Mucosa of gallbladder (tissue), 1 donor: ENCODE data around the gene RBBP5. TPM values are rescaled to one million over a fixed set of nuclear protein-coding genes. Genes with fewer than 3 reads are reported as not detected.
A peak's percentile ranks its signal among the peaks of the same experiment; 100 is the strongest.

Experiments
- DNase-seq: peaks from one replicate; pipeline ENCODE4 v3.0.0-alpha.2; 2020; ENCODE audit warnings: low spot score
- total RNA-seq: library from RNA; stranded (reverse); gene quantifications from one replicate; pipeline ENCODE4 v1.2.1, GENCODE V29; 2021
- donor health status: DM: no; HTN: no; CAD: no.

Gene RBBP5
- total RNA-seq, 1 donor from 2014 or later, result 16.9 TPM

- DNase-seq, result no peak
Observed at GRCh38 chr1:205074513-205074912, 47.3 kb downstream of the RBBP5 start.

- no peak for DNase-seq
Observed at GRCh38 chr1:205074084-205074483, 47.7 kb downstream of the RBBP5 start.

GRCh38 chr1:205073511-205073910 lies 48.3 kb downstream of the RBBP5 start:
- DNase-seq, result no peak

- no peak for DNase-seq
Observed at GRCh38 chr1:205072881-205073280, 48.9 kb downstream of the RBBP5 start.

GRCh38 chr1:205072286-205072685 lies 49.5 kb downstream of the RBBP5 start:
- no peak for DNase-seq

- DNase-seq, result no peak
Observed at GRCh38 chr1:205071801-205072200, 50.0 kb downstream of the RBBP5 start.

GRCh38 chr1:205071028-205071409 lies 50.8 kb downstream of the RBBP5 start:
- no peak for DNase-seq

GRCh38 chr1:205069371-205070125 lies 52.2 kb downstream of the RBBP5 start:
- DNase-seq, result no peak

GRCh38 chr1:205068457-205069040 lies 53.2 kb downstream of the RBBP5 start:
- no peak for DNase-seq

GRCh38 chr1:205068001-205068400 lies 53.8 kb downstream of the RBBP5 start:
- no peak for DNase-seq

GRCh38 chr1:205067031-205067430 lies 54.7 kb downstream of the RBBP5 start:
- DNase-seq, result no peak

- no peak for DNase-seq
Observed at GRCh38 chr1:205066141-205066818, 55.5 kb downstream of the RBBP5 start.

- no peak for DNase-seq
Observed at GRCh38 chr1:205065666-205066065, 56.1 kb downstream of the RBBP5 start.

GRCh38 chr1:205064741-205065316 lies 56.9 kb downstream of the RBBP5 start:
- DNase-seq, result no peak

GRCh38 chr1:205064301-205064700 lies 57.5 kb downstream of the RBBP5 start:
- no peak for DNase-seq

GRCh38 chr1:205062895-205063294 lies 58.9 kb downstream of the RBBP5 start:
- no peak for DNase-seq

- no peak for DNase-seq
Observed at GRCh38 chr1:205062319-205062718, 59.5 kb downstream of the RBBP5 start.

- peak; percentile 74 for DNase-seq
Observed at GRCh38 chr1:205061665-205062069, 60.1 kb downstream of the RBBP5 start.

GRCh38 chr1:205061227-205061626 lies 60.6 kb downstream of the RBBP5 start:
- no peak for DNase-seq

GRCh38 chr1:205060746-205061145 lies 61.0 kb downstream of the RBBP5 start:
- no peak for DNase-seq

GRCh38 chr1:205059660-205060059 lies 62.1 kb downstream of the RBBP5 start:
- DNase-seq, result no peak

GRCh38 chr1:205058853-205059252 lies 62.9 kb downstream of the RBBP5 start:
- no peak for DNase-seq
